Endodermal cell (in vitro differentiated cells): ENCODE data around the gene TRIM40. TPM values are rescaled to one million over a fixed set of nuclear protein-coding genes. Genes with fewer than 3 reads are reported as not detected.

ENCODE experiments used
- DNase-seq: peaks from one replicate; pipeline ENCODE4 v3.0.0-alpha.2; 2017
- H3K27ac ChIP-seq: 2 replicates; pipeline ENCODE4 v1.5.1; 2013; ENCODE audit warnings: mild to moderate bottlenecking, low read depth, low read length, moderate library complexity
- H3K27me3 ChIP-seq: 2 replicates; pipeline ENCODE4 v1.6.1; 2013; ENCODE audit warnings: mild to moderate bottlenecking, low read length, moderate library complexity; ENCODE audit not compliant: insufficient read depth, control insufficient read depth, poor library complexity, severe bottlenecking
- H3K36me3 ChIP-seq: 2 replicates; pipeline ENCODE4 v1.7.0; 2013; ENCODE audit warnings: mild to moderate bottlenecking, low read length, moderate library complexity; ENCODE audit not compliant: control insufficient read depth, insufficient read depth
- H3K4me1 ChIP-seq: one replicate; pipeline ENCODE4 v1.7.0; 2013; ENCODE audit warnings: low read length; ENCODE audit not compliant: control insufficient read depth, insufficient read depth
- H3K4me3 ChIP-seq: 2 replicates; pipeline ENCODE4 v1.5.1; 2013; ENCODE audit warnings: mild to moderate bottlenecking, low read length, moderate library complexity
- H3K9ac ChIP-seq: 2 replicates; pipeline ENCODE4 v1.6.1; 2013; ENCODE audit warnings: mild to moderate bottlenecking, low read length, moderate library complexity; ENCODE audit not compliant: poor library complexity, severe bottlenecking; ENCODE audit errors: extremely low read depth
- H3K9me3 ChIP-seq: 2 replicates; pipeline ENCODE4 v1.6.1; 2013; ENCODE audit warnings: mild to moderate bottlenecking, low read length, moderate library complexity; ENCODE audit not compliant: control insufficient read depth
- H3K27ac Mint-ChIP-seq: 2 replicates; pipeline ENCODE4 v1.8.0; 2020; ENCODE audit warnings: mixed read lengths
- H3K27me3 Mint-ChIP-seq: 2 replicates; pipeline ENCODE4 v1.8.0; 2021; ENCODE audit warnings: mild to moderate bottlenecking, mixed read lengths; ENCODE audit not compliant: insufficient read depth
- H3K36me3 Mint-ChIP-seq: 2 replicates; pipeline ENCODE4 v1.8.0; 2020; ENCODE audit warnings: low read depth, mixed read lengths
- H3K4me1 Mint-ChIP-seq: 2 replicates; pipeline ENCODE4 v1.8.0; 2020; ENCODE audit warnings: mixed read lengths
- H3K4me3 Mint-ChIP-seq: 2 replicates; pipeline ENCODE4 v1.8.0; 2020; ENCODE audit warnings: mild to moderate bottlenecking, moderate library complexity, mixed read lengths
- H3K9me3 Mint-ChIP-seq: 2 replicates; pipeline ENCODE4 v1.8.0; 2020; ENCODE audit warnings: mild to moderate bottlenecking, mixed read lengths
- CTCF ChIP-seq: fragments of 200-600 bp; sonication (generic); conservative IDR thresholded peaks from 2 replicates; pipeline ENCODE4 v1.5.0; 2021; ENCODE audit warnings: antibody characterized with exemption, mild to moderate bottlenecking
- WGBS, 2 experiments: methylation state at CpG; one replicate each; pipeline versions ENCODE4 v1.1.5 to v1.1.7; 2013; ENCODE audit warnings: missing lambda C conversion rate in 2 of 2, mixed read lengths in 1 of 2; ENCODE audit not compliant: insufficient coverage in 1 of 2, insufficient read length in 1 of 2; 5-methylcytosine and 5-hydroxymethylcytosine counted together
- total RNA-seq, 2 donors: library from RNA; stranded (reverse); fragmentation: NEBNext Ultra II Directional in 1 of 2; extraction: Animal tissue kit (Norgen Biotek cat#: 25700) in 1 of 2; gene quantifications; 2 replicates in 1 of 2; 3 replicates in 1 of 2; pipeline ENCODE4 v1.2.1, GENCODE V29; 2021

TRIM40 gene
- total RNA-seq, 2 donors from 2014 or later = not detected

- Histone ChIP-seq H3K4me3 (no peak overlapping the region), H3K9me3 (no peaks in the 10 kb centered on the region), H3K9ac (no peak overlapping the region), H3K4me1 (no peaks in the 10 kb centered on the region), H3K27ac (no peak overlapping the region), H3K36me3 (no peaks in the 10 kb centered on the region), H3K27me3 (peaks cover 29% of the 10 kb centered on the region)
- Mint-ChIP-seq H3K27me3 (peaks cover 65% of the 10 kb centered on the region), H3K9me3 (no peaks in the 10 kb centered on the region), H3K27ac (no peak overlapping the region), H3K4me1 (no peaks in the 10 kb centered on the region), H3K36me3 (no peaks in the 10 kb centered on the region), H3K4me3 (no peak overlapping the region)
- no peak for DNase-seq
- no peak for TF ChIP-seq CTCF
- 81 to 84% methylated on average over 6 to 12 of the region's 12 CpGs for WGBS, 2 experiments
These were observed 19.0 kb downstream of the TRIM40 start for GRCh38 chr6:30154709-30155519.

GRCh38 chr6:30155520-30156261, 19.8 kb downstream of the TRIM40 start:
- no peak overlapping the region for H3K27ac Mint-ChIP-seq
- H3K27me3 Mint-ChIP-seq = peaks cover 62% of the 10 kb centered on the region
- no peak for TF ChIP-seq CTCF
- no peaks in the 10 kb centered on the region for H3K36me3 ChIP-seq
- 84% methylated on average over 2 of the region's 2 CpGs; no CpG with 5 or more reads in 1 of the 2 experiments for WGBS, 2 experiments
- no peaks in the 10 kb centered on the region for H3K36me3 Mint-ChIP-seq
- H3K4me1 ChIP-seq = no peaks in the 10 kb centered on the region
- no peak overlapping the region for H3K4me3 ChIP-seq
- H3K4me1 Mint-ChIP-seq = no peaks in the 10 kb centered on the region
- H3K27ac ChIP-seq = no peak overlapping the region
- no peaks in the 10 kb centered on the region for H3K9me3 ChIP-seq
- no peaks in the 10 kb centered on the region for H3K9me3 Mint-ChIP-seq
- no peak for DNase-seq
- H3K9ac ChIP-seq = no peak overlapping the region
- no peak overlapping the region for H3K4me3 Mint-ChIP-seq
- peaks cover 29% of the 10 kb centered on the region for H3K27me3 ChIP-seq

GRCh38 chr6:30156262-30156599, 20.3 kb downstream of the TRIM40 start:
- no peak for DNase-seq
- no peak overlapping the region for H3K9ac ChIP-seq
- no peak overlapping the region for H3K4me3 ChIP-seq
- no peaks in the 10 kb centered on the region for H3K4me1 ChIP-seq
- peaks cover 29% of the 10 kb centered on the region for H3K27me3 ChIP-seq
- no peaks in the 10 kb centered on the region for H3K9me3 Mint-ChIP-seq
- no peaks in the 10 kb centered on the region for H3K9me3 ChIP-seq
- H3K36me3 ChIP-seq = no peaks in the 10 kb centered on the region
- H3K4me3 Mint-ChIP-seq = no peak overlapping the region
- no peak overlapping the region for H3K27ac Mint-ChIP-seq
- no peak overlapping the region for H3K27ac ChIP-seq
- H3K4me1 Mint-ChIP-seq = no peaks in the 10 kb centered on the region
- peaks cover 58% of the 10 kb centered on the region for H3K27me3 Mint-ChIP-seq
- H3K36me3 Mint-ChIP-seq = no peaks in the 10 kb centered on the region
- TF ChIP-seq CTCF = no peak
- 81% methylated on average over 3 of the region's 4 CpGs; no CpG with 5 or more reads in 1 of the 2 experiments for WGBS, 2 experiments
